ENCODE data around the gene ENTPD2.

The ENTPD2 gene

DNA sequence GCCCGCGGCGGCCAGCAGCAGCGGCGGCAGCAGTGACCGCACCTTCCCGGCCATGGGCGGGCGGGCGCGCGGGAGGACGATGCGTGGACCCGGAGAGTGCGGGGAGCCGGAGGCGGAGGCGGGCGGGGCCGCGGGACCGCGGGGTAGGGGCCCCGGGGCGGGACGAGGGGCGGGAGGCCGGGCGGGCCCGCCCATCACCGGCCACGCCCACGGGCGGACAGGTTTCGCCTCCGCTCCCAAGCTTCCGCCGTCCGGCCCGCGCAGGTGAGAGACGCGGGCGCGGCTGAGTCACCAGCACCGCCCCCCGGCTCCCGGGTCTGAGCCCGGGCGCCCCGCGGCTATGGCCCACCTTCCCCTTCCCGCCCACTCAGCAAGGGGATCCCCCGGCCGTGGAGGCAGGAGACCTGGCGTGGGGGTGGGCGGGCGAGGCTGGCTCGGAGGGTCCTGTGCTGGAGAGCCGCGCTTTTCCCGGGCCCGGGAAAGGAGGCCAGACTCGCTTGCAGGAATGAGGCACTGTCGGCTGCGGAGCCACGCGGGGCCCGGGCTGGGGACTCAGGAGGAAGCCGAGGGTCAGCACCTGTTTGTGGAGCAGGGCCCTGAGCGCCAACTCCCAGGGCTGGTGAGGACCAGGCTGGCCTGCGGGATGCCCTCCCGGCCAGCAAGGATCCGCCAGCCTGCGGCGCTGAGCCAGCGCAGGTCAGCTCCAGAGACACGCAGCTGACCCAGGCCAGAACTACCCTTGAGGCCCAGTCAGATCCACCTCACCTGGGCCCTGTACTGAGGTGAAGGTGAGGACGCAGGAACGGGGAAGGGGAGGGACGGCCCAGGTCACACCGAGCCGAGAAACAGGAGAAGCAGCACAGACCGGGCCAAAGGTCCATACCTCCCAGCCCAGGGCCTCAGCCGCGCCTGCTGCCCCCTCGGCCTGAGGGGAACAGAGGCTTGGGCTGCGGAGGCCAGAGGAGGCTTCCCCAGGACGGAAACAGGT lies at the start of gene ENTPD2:
TSS of gene ENTPD2 (minus strand) at position 118 of the 988 bp plus-strand sequence. CDS start at position 54, 64 bp downstream.
- Histone ChIP-seq H3K27ac (ENCODE audit: low read length) (no peak within 1 kb of the TSS), H3K4me3 (ENCODE audit: low read length) (peak within 1 kb of the TSS; percentile 27), H3K4me1 (ENCODE audit: control insufficient read depth, low read depth, low read length) (no peaks in the 10 kb centered on the region), H3K9me3 (ENCODE audit: control insufficient read depth, low read depth, low read length) (no peaks in the 10 kb centered on the region), H3K27me3 (ENCODE audit: control insufficient read depth, insufficient read depth, low read length) (peaks cover 78% of the 10 kb centered on the region), H3K9ac (ENCODE audit: low read length) (no peak within 1 kb of the TSS), H3K36me3 (ENCODE audit: control insufficient read depth, low read depth, low read length) (no peaks in the 10 kb centered on the region)

- H3K4me1 ChIP-seq (ENCODE audit: control insufficient read depth, low read depth, low read length) = no peaks in the 10 kb centered on the region
- H3K27me3 ChIP-seq (ENCODE audit: control insufficient read depth, insufficient read depth, low read length) = no peaks in the 10 kb centered on the region
- no peak overlapping the region for H3K4me3 ChIP-seq (ENCODE audit: low read length)
- H3K27ac ChIP-seq (ENCODE audit: low read length) = no peak overlapping the region
- H3K36me3 ChIP-seq (ENCODE audit: control insufficient read depth, low read depth, low read length) = peaks cover 29% of the 10 kb centered on the region
- H3K9ac ChIP-seq (ENCODE audit: low read length) = no peak overlapping the region
- no peaks in the 10 kb centered on the region for H3K9me3 ChIP-seq (ENCODE audit: control insufficient read depth, low read depth, low read length)
Measured at GRCh38 chr9:137103206-137103999, 49.5 kb upstream of the ENTPD2 start.

- no peaks in the 10 kb centered on the region for H3K4me1 ChIP-seq (ENCODE audit: control insufficient read depth, low read depth, low read length)
- no peak overlapping the region for H3K9ac ChIP-seq (ENCODE audit: low read length)
- H3K27ac ChIP-seq (ENCODE audit: low read length) = no peak overlapping the region
- no peak overlapping the region for H3K4me3 ChIP-seq (ENCODE audit: low read length)
- no peaks in the 10 kb centered on the region for H3K9me3 ChIP-seq (ENCODE audit: control insufficient read depth, low read depth, low read length)
- peaks cover 42% of the 10 kb centered on the region for H3K36me3 ChIP-seq (ENCODE audit: control insufficient read depth, low read depth, low read length)
- H3K27me3 ChIP-seq (ENCODE audit: control insufficient read depth, insufficient read depth, low read length) = no peaks in the 10 kb centered on the region
Measured at GRCh38 chr9:137099231-137099630, 45.4 kb upstream of the ENTPD2 start.

DNA sequence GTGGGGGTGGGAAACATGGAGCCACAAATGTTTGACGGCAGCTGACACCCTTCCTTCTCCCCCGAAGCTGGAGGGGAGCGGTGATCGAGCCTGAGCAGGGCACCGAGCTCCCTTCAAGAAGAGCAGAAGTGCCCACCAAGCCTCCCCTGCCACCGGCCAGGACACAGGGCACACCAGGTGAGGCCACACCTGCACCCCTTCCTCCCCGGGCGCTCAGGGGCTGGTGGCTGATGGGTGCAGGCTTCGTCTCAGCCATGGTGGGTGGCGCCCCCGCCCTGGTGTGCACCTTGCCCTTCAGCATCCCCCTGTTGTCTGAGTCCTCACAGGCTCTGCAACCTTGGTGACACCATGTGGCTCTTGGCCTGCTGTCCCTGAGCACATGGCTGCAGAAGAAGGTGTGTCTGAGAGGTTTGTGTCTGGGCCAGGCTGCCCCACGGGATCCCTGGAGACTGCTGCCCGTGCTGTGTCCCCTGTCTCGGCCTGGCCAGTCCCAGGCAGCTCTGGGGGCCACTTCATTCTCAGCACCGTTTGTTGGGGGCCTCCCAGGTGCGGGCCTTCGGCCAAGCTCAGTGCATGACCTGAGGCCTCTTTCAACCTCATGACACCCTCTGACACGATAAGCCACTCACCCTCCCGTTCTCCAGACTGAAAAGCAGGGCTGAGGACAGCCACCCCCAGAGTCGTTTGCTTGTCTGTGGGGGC lies 44.1 kb upstream of the ENTPD2 start:
- Histone ChIP-seq H3K27me3 (ENCODE audit: control insufficient read depth, insufficient read depth, low read length) (no peaks in the 10 kb centered on the region), H3K4me3 (ENCODE audit: low read length) (no peak overlapping the region), H3K36me3 (ENCODE audit: control insufficient read depth, low read depth, low read length) (peaks cover 31% of the 10 kb centered on the region), H3K27ac (ENCODE audit: low read length) (no peak overlapping the region), H3K9me3 (ENCODE audit: control insufficient read depth, low read depth, low read length) (no peaks in the 10 kb centered on the region), H3K9ac (ENCODE audit: low read length) (no peak overlapping the region), H3K4me1 (ENCODE audit: control insufficient read depth, low read depth, low read length) (no peaks in the 10 kb centered on the region)

- Histone ChIP-seq H3K27ac (ENCODE audit: low read length) (no peak overlapping the region), H3K36me3 (ENCODE audit: control insufficient read depth, low read depth, low read length) (peaks cover 22% of the 10 kb centered on the region), H3K27me3 (ENCODE audit: control insufficient read depth, insufficient read depth, low read length) (no peaks in the 10 kb centered on the region), H3K9me3 (ENCODE audit: control insufficient read depth, low read depth, low read length) (no peaks in the 10 kb centered on the region), H3K4me3 (ENCODE audit: low read length) (no peak overlapping the region), H3K4me1 (ENCODE audit: control insufficient read depth, low read depth, low read length) (no peaks in the 10 kb centered on the region), H3K9ac (ENCODE audit: low read length) (no peak overlapping the region)
Measured at GRCh38 chr9:137096785-137097546, 43.1 kb upstream of the ENTPD2 start.

DNA sequence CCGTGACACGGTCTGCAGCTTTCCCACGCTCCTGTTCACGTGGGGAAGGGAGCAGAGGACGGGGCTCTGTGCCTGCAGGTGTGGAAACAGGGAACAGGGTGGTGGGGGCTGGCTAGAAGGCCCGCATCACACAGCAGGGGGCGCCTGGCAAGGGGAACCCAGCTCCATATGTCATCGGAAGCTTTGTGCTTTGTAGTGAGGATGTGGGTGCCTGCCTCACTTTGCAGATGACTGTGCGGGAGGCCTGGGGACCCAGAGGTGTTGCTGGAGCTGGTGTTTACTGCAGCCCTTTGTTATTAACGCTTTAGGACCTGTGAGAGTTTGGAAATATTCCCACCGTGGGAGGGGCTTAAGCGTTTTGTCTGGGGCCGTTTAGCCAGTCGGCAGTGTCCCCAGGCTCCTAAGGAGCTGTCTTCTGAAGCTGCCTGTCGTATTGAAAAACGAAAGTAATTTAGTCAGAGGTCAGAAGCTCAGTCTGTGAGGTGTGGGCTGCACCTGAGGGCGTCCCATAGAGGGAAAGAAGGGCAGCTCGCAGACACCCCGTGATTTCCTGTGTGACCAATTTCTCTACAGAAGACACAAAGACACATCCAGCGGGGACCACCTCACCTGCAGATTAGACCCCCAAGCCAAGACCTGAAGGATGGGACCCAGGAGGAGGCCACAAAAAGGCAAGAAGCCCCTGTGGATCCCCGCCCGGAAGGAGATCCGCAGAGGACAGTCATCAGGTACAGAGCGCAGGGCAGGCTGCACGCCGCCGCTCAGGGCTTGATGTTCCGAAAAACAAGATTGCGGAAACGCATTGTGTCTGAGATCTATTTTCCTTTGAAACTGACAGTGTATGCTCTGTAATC lies 42.0 kb upstream of the ENTPD2 start:
- no peak overlapping the region for H3K4me3 ChIP-seq (ENCODE audit: low read length)
- no peaks in the 10 kb centered on the region for H3K4me1 ChIP-seq (ENCODE audit: control insufficient read depth, low read depth, low read length)
- peaks cover 13% of the 10 kb centered on the region for H3K36me3 ChIP-seq (ENCODE audit: control insufficient read depth, low read depth, low read length)
- no peaks in the 10 kb centered on the region for H3K9me3 ChIP-seq (ENCODE audit: control insufficient read depth, low read depth, low read length)
- no peaks in the 10 kb centered on the region for H3K27me3 ChIP-seq (ENCODE audit: control insufficient read depth, insufficient read depth, low read length)
- H3K9ac ChIP-seq (ENCODE audit: low read length) = no peak overlapping the region
- H3K27ac ChIP-seq (ENCODE audit: low read length) = no peak overlapping the region

DNA sequence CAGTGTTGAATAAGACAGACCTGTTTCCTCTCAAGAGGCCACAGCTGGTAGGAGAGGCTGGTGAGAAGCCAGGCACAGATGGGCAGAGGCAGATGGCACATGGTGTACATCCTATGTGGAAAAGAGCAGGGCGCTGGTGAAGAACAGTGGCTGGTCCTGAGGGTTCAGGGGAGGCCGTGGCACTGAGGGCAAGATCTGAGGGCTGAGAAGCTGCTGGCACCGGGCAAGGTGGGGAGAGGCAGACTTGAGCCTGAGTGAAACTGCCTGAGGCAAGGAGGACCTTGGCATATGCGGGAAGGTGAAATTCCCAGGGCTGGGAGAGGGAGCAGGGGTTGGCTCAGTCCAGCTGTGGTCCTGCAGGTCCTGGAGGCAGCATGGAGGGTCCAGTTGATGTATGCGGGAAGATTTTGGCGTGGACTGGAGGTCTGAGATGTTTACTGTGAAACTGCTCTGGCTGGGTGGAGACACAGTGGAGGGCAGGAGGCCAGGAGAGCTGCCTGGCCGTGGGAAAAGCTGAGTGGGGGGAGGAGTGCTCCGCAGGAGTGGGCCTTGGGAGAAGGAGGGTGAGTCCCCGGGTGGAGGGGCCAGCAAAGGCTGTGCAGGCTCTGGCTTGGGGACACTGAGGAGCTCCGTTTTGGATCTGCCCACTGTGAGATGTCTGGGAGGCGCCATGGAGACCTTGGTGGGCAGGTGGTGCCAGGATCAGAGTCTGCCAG lies 35.5 kb upstream of the ENTPD2 start:
- H3K9ac ChIP-seq (ENCODE audit: low read length) = no peak overlapping the region
- H3K27ac ChIP-seq (ENCODE audit: low read length) = no peak overlapping the region
- peaks cover 7% of the 10 kb centered on the region for H3K4me1 ChIP-seq (ENCODE audit: control insufficient read depth, low read depth, low read length)
- peaks cover 2% of the 10 kb centered on the region for H3K36me3 ChIP-seq (ENCODE audit: control insufficient read depth, low read depth, low read length)
- no peaks in the 10 kb centered on the region for H3K9me3 ChIP-seq (ENCODE audit: control insufficient read depth, low read depth, low read length)
- H3K4me3 ChIP-seq (ENCODE audit: low read length) = no peak overlapping the region
- H3K27me3 ChIP-seq (ENCODE audit: control insufficient read depth, insufficient read depth, low read length) = peaks cover 20% of the 10 kb centered on the region

- no peak overlapping the region for H3K4me3 ChIP-seq (ENCODE audit: low read length)
- no peak overlapping the region for H3K9ac ChIP-seq (ENCODE audit: low read length)
Measured at GRCh38 chr9:137088121-137088520, 34.3 kb upstream of the ENTPD2 start.

GRCh38 chr9:137087409-137087925 lies 33.6 kb upstream of the ENTPD2 start:
- H3K4me1 ChIP-seq (ENCODE audit: control insufficient read depth, low read depth, low read length) = peaks cover 7% of the 10 kb centered on the region

More at GRCh38 chr9:137088121-137088520, 34.3 kb upstream of the ENTPD2 start:
- Histone ChIP-seq H3K36me3 (ENCODE audit: control insufficient read depth, low read depth, low read length) (peaks cover 2% of the 10 kb centered on the region), H3K27ac (ENCODE audit: low read length) (no peak overlapping the region), H3K9me3 (ENCODE audit: control insufficient read depth, low read depth, low read length) (no peaks in the 10 kb centered on the region), H3K4me1 (ENCODE audit: control insufficient read depth, low read depth, low read length) (peaks cover 7% of the 10 kb centered on the region), H3K27me3 (ENCODE audit: control insufficient read depth, insufficient read depth, low read length) (peaks cover 23% of the 10 kb centered on the region)

More at GRCh38 chr9:137087409-137087925, 33.6 kb upstream of the ENTPD2 start:
- H3K4me3 ChIP-seq (ENCODE audit: low read length) = peak overlapping the region; percentile 71
- no peak overlapping the region for H3K27ac ChIP-seq (ENCODE audit: low read length)
- H3K36me3 ChIP-seq (ENCODE audit: control insufficient read depth, low read depth, low read length) = peaks cover 2% of the 10 kb centered on the region
- H3K9me3 ChIP-seq (ENCODE audit: control insufficient read depth, low read depth, low read length) = no peaks in the 10 kb centered on the region
- H3K9ac ChIP-seq (ENCODE audit: low read length) = peak overlapping the region; percentile 6
- H3K27me3 ChIP-seq (ENCODE audit: control insufficient read depth, insufficient read depth, low read length) = peaks cover 30% of the 10 kb centered on the region

All from iPS-18a (cell line).